Prostate gland (tissue), 2 donors: ENCODE results near the gene ZNF831. TPM values are rescaled to one million over a fixed set of nuclear protein-coding genes. Genes with fewer than 3 reads are reported as not detected.

Experiments
- DNase-seq: peaks from one replicate; pipeline ENCODE4 v3.0.0-alpha.2; 2019; ENCODE audit warnings: low spot score
- H3K27ac ChIP-seq, 2 donors: fragments of 200-600 bp; sonication (generic); 2 replicates each; pipeline ENCODE4 v1.5.1; 2017 to 2019
- H3K27me3 ChIP-seq: fragments of 200-600 bp; sonication (generic); replicated peaks from 2 replicates; pipeline ENCODE4 v1.5.1; 2019; ENCODE audit not compliant: insufficient read depth
- H3K36me3 ChIP-seq, 2 donors: fragments of 200-600 bp; sonication (generic); 1 replicate in 1 of 2; 2 replicates in 1 of 2; pipeline versions ENCODE4 v1.5.1 to v1.8.1; 2017 to 2019
- H3K4me1 ChIP-seq: fragments of 200-600 bp; sonication (generic); replicated peaks from 2 replicates; pipeline ENCODE4 v1.5.1; 2019
- H3K4me3 ChIP-seq, 2 donors: fragments of 200-600 bp; sonication (generic); 2 replicates each; pipeline ENCODE4 v1.5.1; 2017 to 2019
- H3K9me3 ChIP-seq: fragments of 200-600 bp; sonication (generic); 2 replicates; pipeline ENCODE4 v1.5.1; 2017
- CTCF ChIP-seq, 4 experiments: fragments of 200-600 bp in 2 of 4; fragments of 450-650 bp in 2 of 4; sonication (generic) in 2 of 4; IDR thresholded peaks; 1 replicate in 3 of 4; 2 replicates in 1 of 4; pipeline ENCODE4 v1.5.1; 2016 to 2019; ENCODE audit warnings: antibody characterized with exemption in 4 of 4, mild to moderate bottlenecking in 2 of 4, moderate library complexity in 2 of 4
- POLR2A ChIP-seq: fragments of 450-650 bp; IDR thresholded peaks from one replicate; pipeline ENCODE4 v1.6.1; 2016; ENCODE audit warnings: antibody characterized with exemption, mild to moderate bottlenecking
- POLR2AphosphoS5 ChIP-seq: sonication (generic); formaldehyde crosslinking; IDR thresholded peaks from one replicate; pipeline ENCODE4 v1.6.1; 2017; ENCODE audit warnings: antibody characterized with exemption
- WGBS: methylation state at CpG from one replicate; pipeline ENCODE4 v1.1.5; 2018; 5-methylcytosine and 5-hydroxymethylcytosine counted together
- intact Hi-C: fragments of 100-400 bp; cut with DNase I; formaldehyde crosslinking; loops from one replicate; pipeline ENCODE4 v1.14.2; 2022
- total RNA-seq, 2 donors: library from RNA; depleted of rRNA; stranded (reverse); fragments of >200 nt; gene quantifications; one replicate each; pipeline ENCODE4 v1.1.0, GENCODE V29; 2016

Gene ZNF831
- total RNA-seq = 1 to 10 TPM in 1 of 2 donors, under 1 TPM in 1; 0.46 to 1.1 TPM

GRCh38 chr20:59163631-59164530 is at the start of gene ZNF831:
TSS of gene ZNF831 (plus strand) at chr20:59163821. CDS start at chr20:59191020, 27,199 bp downstream.
- Histone ChIP-seq H3K27ac (no peak within 1 kb of the TSS), H3K9me3 (no peaks in the 10 kb centered on the region), H3K4me1 (no peaks in the 10 kb centered on the region), H3K27me3 (no peaks in the 10 kb centered on the region), H3K4me3 (no peak within 1 kb of the TSS), H3K36me3 (no peaks in the 10 kb centered on the region)
- no peak for DNase-seq
- intact Hi-C loops = no loop called here
- WGBS = 74% methylated on average over 10 of the region's 10 CpGs
- TF ChIP-seq POLR2AphosphoS5 (no peak), CTCF (IDR thresholded peaks at IDR 0.05) (no peak), POLR2A (no peak)

- no peak for DNase-seq
Observed at GRCh38 chr20:59117526-59117925, 46.1 kb upstream of the ZNF831 start.

GRCh38 chr20:59118855-59119254 is 44.8 kb upstream of the ZNF831 start:
- H3K4me1 ChIP-seq = no peaks in the 10 kb centered on the region
- no peak overlapping the region for H3K27ac ChIP-seq
- no peaks in the 10 kb centered on the region for H3K9me3 ChIP-seq
- no peaks in the 10 kb centered on the region for H3K36me3 ChIP-seq
- DNase-seq = no peak
- no peak overlapping the region for H3K4me3 ChIP-seq
- H3K27me3 ChIP-seq = no peaks in the 10 kb centered on the region
- intact Hi-C loops = no loop called here
- TF ChIP-seq POLR2AphosphoS5 (no peak), POLR2A (no peak), CTCF (IDR thresholded peaks at IDR 0.05) (no peak)
- 68% methylated on average over 9 of the region's 9 CpGs for WGBS

More at GRCh38 chr20:59117526-59117925, 46.1 kb upstream of the ZNF831 start:
- Histone ChIP-seq H3K27me3 (no peaks in the 10 kb centered on the region), H3K27ac (no peak overlapping the region), H3K36me3 (no peaks in the 10 kb centered on the region), H3K4me1 (no peaks in the 10 kb centered on the region), H3K9me3 (no peaks in the 10 kb centered on the region), H3K4me3 (no peak overlapping the region)
- intact Hi-C loops = no loop called here
- WGBS = 53% methylated on average over 3 of the region's 3 CpGs
- TF ChIP-seq CTCF (IDR thresholded peaks at IDR 0.05) (no peak), POLR2AphosphoS5 (no peak), POLR2A (no peak)

GRCh38 chr20:59120491-59120890 is 43.1 kb upstream of the ZNF831 start:
- no peaks in the 10 kb centered on the region for H3K9me3 ChIP-seq
- H3K27ac ChIP-seq = no peak overlapping the region
- no peak overlapping the region for H3K4me3 ChIP-seq
- TF ChIP-seq CTCF (IDR thresholded peaks at IDR 0.05) (no peak), POLR2A (no peak), POLR2AphosphoS5 (no peak)
- intact Hi-C loops = no loop called here
- H3K36me3 ChIP-seq = no peaks in the 10 kb centered on the region
- no peaks in the 10 kb centered on the region for H3K27me3 ChIP-seq
- WGBS = 65% methylated on average over 7 of the region's 7 CpGs
- H3K4me1 ChIP-seq = no peaks in the 10 kb centered on the region
- no peak for DNase-seq

GRCh38 chr20:59120919-59121318 is 42.7 kb upstream of the ZNF831 start:
- WGBS = 94% methylated on average over 5 of the region's 5 CpGs
- no peak for DNase-seq
- H3K36me3 ChIP-seq = no peaks in the 10 kb centered on the region
- no peak overlapping the region for H3K27ac ChIP-seq
- intact Hi-C loops = no loop called here
- no peak overlapping the region for H3K4me3 ChIP-seq
- no peaks in the 10 kb centered on the region for H3K27me3 ChIP-seq
- TF ChIP-seq POLR2A = no peak
- TF ChIP-seq CTCF (IDR thresholded peaks at IDR 0.05) = no peak
- no peak for TF ChIP-seq POLR2AphosphoS5
- H3K4me1 ChIP-seq = no peaks in the 10 kb centered on the region
- H3K9me3 ChIP-seq = no peaks in the 10 kb centered on the region
